IMR-90 (cell line): ENCODE results near the gene LRRC10B. TPM values are rescaled to one million over a fixed set of nuclear protein-coding genes. Genes with fewer than 3 reads are reported as not detected.

Experiments
- ATAC-seq: fragments of 200-7000 bp; cut with Tn5 transposase; 2 replicates; pipeline ENCODE4 v1.9.1; 2020; ENCODE audit warnings: low read depth, mild to moderate bottlenecking, moderate library complexity
- BruUV-seq: library from RNA; stranded (reverse); fragments of 400-500 nt; replicated peaks from 2 replicates; lab custom pipeline; 2021; lab: Mats Ljungman, UMichigan
- CTCF ChIA-PET: fragments of 300-600 bp; formaldehyde crosslinking; extraction: SDS; loops from one replicate; lab custom pipeline; 2021; ENCODE audit warnings: antibody characterized with exemption; lab: Yijun Ruan, JAX
- POLR2A ChIA-PET: fragments of 300-600 bp; sonication (Branson Sonifier 250); formaldehyde crosslinking; loops from one replicate; lab custom pipeline; 2022; ENCODE audit warnings: antibody characterized with exemption; ENCODE audit not compliant: unreplicated experiment; lab: Charles Lee
- DNase-seq: peaks from one replicate; pipeline ENCODE4 v3.0.0; 2013
- H2AFZ ChIP-seq: replicated peaks from 2 replicates; pipeline ENCODE3; 2013; ENCODE audit warnings: low read length, mild to moderate bottlenecking; ENCODE audit not compliant: poor library complexity
- H2AK5ac ChIP-seq: 2 replicates; pipeline ENCODE4 v1.6.1; 2013; ENCODE audit warnings: low read depth, low read length, inconsistent platforms
- H2AK9ac ChIP-seq: replicated peaks from 2 replicates; pipeline ENCODE3; 2013; ENCODE audit warnings: mild to moderate bottlenecking, low read depth, low read length, moderate library complexity; ENCODE audit not compliant: poor library complexity
- H2BK120ac ChIP-seq: 2 replicates; pipeline ENCODE4 v1.6.1; 2013; ENCODE audit warnings: low read depth, low read length, inconsistent platforms
- H2BK15ac ChIP-seq: 3 replicates; pipeline ENCODE4 v1.6.1; 2013; ENCODE audit warnings: low read depth, low read length, inconsistent platforms
- H2BK20ac ChIP-seq: 2 replicates; pipeline ENCODE4 v1.6.1; 2013; ENCODE audit warnings: low read depth, mild to moderate bottlenecking, inconsistent platforms, low read length, moderate library complexity
- H2BK5ac ChIP-seq: 2 replicates; pipeline ENCODE4 v1.6.1; 2013; ENCODE audit warnings: mild to moderate bottlenecking, low read depth, low read length, inconsistent platforms; ENCODE audit not compliant: poor library complexity, severe bottlenecking
- H3K14ac ChIP-seq: replicated peaks from 2 replicates; pipeline ENCODE4 v1.6.1; 2013; ENCODE audit warnings: low read depth, low read length, inconsistent platforms
- H3K18ac ChIP-seq: 2 replicates; pipeline ENCODE4 v1.6.1; 2013; ENCODE audit warnings: low read depth, low read length, control low read depth
- H3K23ac ChIP-seq: 2 replicates; pipeline ENCODE4 v1.6.1; 2013; ENCODE audit warnings: low read depth, low read length, inconsistent platforms
- H3K27ac ChIP-seq: 2 replicates; pipeline ENCODE4 v1.5.1; 2013; ENCODE audit warnings: mild to moderate bottlenecking, control low read depth, low read length; ENCODE audit not compliant: insufficient read depth
- H3K27me3 ChIP-seq: 2 replicates; pipeline ENCODE4 v1.6.1; 2013; ENCODE audit warnings: low read length; ENCODE audit not compliant: control insufficient read depth, insufficient read depth
- H3K36me3 ChIP-seq: 2 replicates; pipeline ENCODE4 v1.6.1; 2013; ENCODE audit warnings: low read length, mixed read lengths; ENCODE audit not compliant: control insufficient read depth, insufficient read depth
- H3K4ac ChIP-seq: 2 replicates; pipeline ENCODE4 v1.6.1; 2013; ENCODE audit warnings: low read depth, low read length, inconsistent platforms
- H3K4me1 ChIP-seq: 2 replicates; pipeline ENCODE4 v1.6.1; 2013; ENCODE audit warnings: low read length, mixed read lengths; ENCODE audit not compliant: control insufficient read depth, insufficient read depth
- H3K4me2 ChIP-seq: 2 replicates; pipeline ENCODE4 v1.6.1; 2013; ENCODE audit warnings: low read depth, mild to moderate bottlenecking, control low read depth, low read length, moderate library complexity
- H3K4me3 ChIP-seq: 2 replicates; pipeline ENCODE4 v1.5.1; 2013; ENCODE audit warnings: low read depth, mild to moderate bottlenecking, control low read depth, low read length, moderate library complexity; ENCODE audit not compliant: insufficient read depth
- H3K56ac ChIP-seq: 2 replicates; pipeline ENCODE4 v1.6.1; 2013; ENCODE audit warnings: low read length, inconsistent platforms; ENCODE audit not compliant: insufficient read depth; ENCODE audit errors: extremely low read depth
- H3K79me1 ChIP-seq, 2 experiments: 2 replicates each; pipeline ENCODE4 v1.6.1; 2013; ENCODE audit warnings: low read length in 2 of 2, inconsistent platforms in 1 of 2, low read depth in 1 of 2
- H3K9ac ChIP-seq: 2 replicates; pipeline ENCODE4 v1.6.1; 2013; ENCODE audit warnings: low read depth, low read length, control low read depth
- H3K9me1 ChIP-seq: 2 replicates; pipeline ENCODE4 v1.6.1; 2013; ENCODE audit warnings: low read length, inconsistent platforms; ENCODE audit not compliant: insufficient read depth
- H3K9me3 ChIP-seq: 2 replicates; pipeline ENCODE4 v1.6.1; 2013; ENCODE audit warnings: low read length; ENCODE audit not compliant: control insufficient read depth, insufficient read depth
- H4K20me1 ChIP-seq: 2 replicates; pipeline ENCODE4 v1.6.1; 2013; ENCODE audit warnings: low read length, inconsistent platforms; ENCODE audit not compliant: insufficient read depth
- H4K5ac ChIP-seq: 2 replicates; pipeline ENCODE4 v1.6.1; 2013; ENCODE audit warnings: mild to moderate bottlenecking, low read depth, low read length, control low read depth
- H4K8ac ChIP-seq, 2 experiments: 2 replicates each; pipeline ENCODE4 v1.6.1; 2013; ENCODE audit warnings: low read depth in 2 of 2, low read length in 2 of 2, control low read depth in 1 of 2, inconsistent platforms in 1 of 2
- H4K91ac ChIP-seq: 2 replicates; pipeline ENCODE4 v1.6.1; 2013; ENCODE audit warnings: low read depth, low read length, inconsistent platforms; ENCODE audit not compliant: insufficient read depth
- BHLHE40 ChIP-seq: fragments of 150-350 bp; IDR thresholded peaks from 2 replicates; pipeline ENCODE4 v1.6.1; 2016; ENCODE audit warnings: mild to moderate bottlenecking, low read depth, low read length
- CHD1 ChIP-seq: IDR thresholded peaks from 2 replicates; pipeline ENCODE4 v1.6.1; 2012; ENCODE audit warnings: low read depth, low read length, improper control_type of control experiment
- MAFK ChIP-seq: IDR thresholded peaks from 2 replicates; pipeline ENCODE4 v1.6.1; 2012; ENCODE audit warnings: low read depth, low read length, improper control_type of control experiment
- MAZ ChIP-seq: IDR thresholded peaks from 2 replicates; pipeline ENCODE4 v1.6.1; 2012; ENCODE audit warnings: low read depth, mild to moderate bottlenecking, low read length, improper control_type of control experiment, moderate library complexity, borderline replicate concordance
- MXI1 ChIP-seq: IDR thresholded peaks from 2 replicates; pipeline ENCODE4 v1.6.1; 2012; ENCODE audit warnings: low read depth, mild to moderate bottlenecking, low read length, moderate library complexity, borderline replicate concordance
- NFE2L2 ChIP-seq: fragments of 150-350 bp; IDR thresholded peaks from 2 replicates; pipeline ENCODE4 v1.6.1; 2016; ENCODE audit warnings: low read depth, mild to moderate bottlenecking, low read length
- POLR2A ChIP-seq: IDR thresholded peaks from 2 replicates; pipeline ENCODE4 v1.6.1; 2012; ENCODE audit warnings: mild to moderate bottlenecking, low read depth, low read length
- RAD21 ChIP-seq: IDR thresholded peaks from 2 replicates; pipeline ENCODE4 v1.6.1; 2012; ENCODE audit warnings: low read length, improper control_type of control experiment
- RFX5 ChIP-seq: IDR thresholded peaks from 2 replicates; pipeline ENCODE4 v1.8.0; 2012; ENCODE audit warnings: low read depth, mild to moderate bottlenecking, low read length, moderate library complexity
- WGBS, 2 experiments: methylation state at CpG; one replicate each; pipeline versions ENCODE4 v1.1.5 to v1.1.7; 2013; ENCODE audit warnings: missing lambda C conversion rate in 2 of 2; ENCODE audit not compliant: insufficient read length in 1 of 2; ENCODE audit errors: extremely low coverage in 2 of 2; 5-methylcytosine and 5-hydroxymethylcytosine counted together
- dilution Hi-C: fragments of 300-500 bp; cut with HindIII; formaldehyde crosslinking; loops from one replicate; pipeline ENCODE4 v1.14.3; 2018; ENCODE audit warnings: low sequenced_read_pairs; ENCODE audit not compliant: unreplicated experiment
- in situ Hi-C: fragments of 300-500 bp; cut with MboI; formaldehyde crosslinking; loops from 3 replicates; pipeline ENCODE4 v1.14.3; 2019; ENCODE audit warnings: low sequenced_read_pairs, inconsistent platforms, mixed read lengths
- intact Hi-C: fragments of 100-400 bp; cut with micrococcal nuclease; formaldehyde crosslinking; loops from 2 replicates; pipeline ENCODE4 v1.10.0; 2022
- polyA plus RNA-seq, 3 experiments: library from polyadenylated mRNA; depleted of rRNA; stranded (reverse); fragments of >200 nt; gene quantifications; 2 replicates each; pipeline ENCODE4 v1.2.3, GENCODE V29; 2012; ENCODE audit warnings: low replicate concordance in 1 of 3
- total RNA-seq: library from RNA; depleted of rRNA; stranded (reverse); fragments of >200 nt; gene quantifications from 2 replicates; pipeline ENCODE4 v1.2.3, GENCODE V29; 2012
- TF ChIP-seq, protein P1 (sequence below): conservative IDR thresholded peaks from 2 replicates; pipeline ENCODE4 v1.5.1; 2012; ENCODE audit warnings: mild to moderate bottlenecking, low read depth, low read length, improper control_type of control experiment
- TF ChIP-seq, protein P2 (sequence below): fragments of 150-350 bp; IDR thresholded peaks from 2 replicates; pipeline ENCODE4 v1.6.1; 2017; ENCODE audit warnings: mild to moderate bottlenecking, antibody characterized with exemption, low read length, low read depth
- TF ChIP-seq, protein P3 (sequence below): fragments of 150-350 bp; IDR thresholded peaks from 2 replicates; pipeline ENCODE4 v1.6.1; 2016; ENCODE audit warnings: low read depth, mild to moderate bottlenecking, low read length, moderate library complexity, borderline replicate concordance

LRRC10B gene
- total and polyA plus RNA-seq, 2 of the 4 experiments (the other 2 are of a cell fraction), result not detected

DNA sequence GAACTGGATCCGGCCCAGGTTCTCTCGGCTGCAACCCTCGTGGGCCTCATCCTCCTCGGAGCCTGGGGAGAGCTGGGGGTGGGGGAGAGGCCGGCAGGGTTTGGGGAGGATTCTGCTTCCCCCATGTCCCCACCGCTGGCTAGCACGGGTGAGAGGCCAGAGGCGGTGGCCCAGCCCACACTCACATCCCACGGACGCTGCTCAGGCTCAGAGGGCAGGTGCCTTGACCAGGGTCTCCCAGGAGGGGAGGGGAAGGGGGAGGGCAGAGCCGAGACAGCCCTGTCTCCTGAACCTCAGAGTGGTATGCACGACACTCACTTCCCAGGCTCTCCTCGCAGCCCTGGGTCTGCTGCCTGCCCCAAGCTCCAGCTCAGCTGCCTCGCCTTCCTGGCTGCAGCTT is 19.6 kb downstream of the LRRC10B start (continued):
- TF ChIP-seq, protein P1, sequence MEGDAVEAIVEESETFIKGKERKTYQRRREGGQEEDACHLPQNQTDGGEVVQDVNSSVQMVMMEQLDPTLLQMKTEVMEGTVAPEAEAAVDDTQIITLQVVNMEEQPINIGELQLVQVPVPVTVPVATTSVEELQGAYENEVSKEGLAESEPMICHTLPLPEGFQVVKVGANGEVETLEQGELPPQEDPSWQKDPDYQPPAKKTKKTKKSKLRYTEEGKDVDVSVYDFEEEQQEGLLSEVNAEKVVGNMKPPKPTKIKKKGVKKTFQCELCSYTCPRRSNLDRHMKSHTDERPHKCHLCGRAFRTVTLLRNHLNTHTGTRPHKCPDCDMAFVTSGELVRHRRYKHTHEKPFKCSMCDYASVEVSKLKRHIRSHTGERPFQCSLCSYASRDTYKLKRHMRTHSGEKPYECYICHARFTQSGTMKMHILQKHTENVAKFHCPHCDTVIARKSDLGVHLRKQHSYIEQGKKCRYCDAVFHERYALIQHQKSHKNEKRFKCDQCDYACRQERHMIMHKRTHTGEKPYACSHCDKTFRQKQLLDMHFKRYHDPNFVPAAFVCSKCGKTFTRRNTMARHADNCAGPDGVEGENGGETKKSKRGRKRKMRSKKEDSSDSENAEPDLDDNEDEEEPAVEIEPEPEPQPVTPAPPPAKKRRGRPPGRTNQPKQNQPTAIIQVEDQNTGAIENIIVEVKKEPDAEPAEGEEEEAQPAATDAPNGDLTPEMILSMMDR, result no peak

DNA sequence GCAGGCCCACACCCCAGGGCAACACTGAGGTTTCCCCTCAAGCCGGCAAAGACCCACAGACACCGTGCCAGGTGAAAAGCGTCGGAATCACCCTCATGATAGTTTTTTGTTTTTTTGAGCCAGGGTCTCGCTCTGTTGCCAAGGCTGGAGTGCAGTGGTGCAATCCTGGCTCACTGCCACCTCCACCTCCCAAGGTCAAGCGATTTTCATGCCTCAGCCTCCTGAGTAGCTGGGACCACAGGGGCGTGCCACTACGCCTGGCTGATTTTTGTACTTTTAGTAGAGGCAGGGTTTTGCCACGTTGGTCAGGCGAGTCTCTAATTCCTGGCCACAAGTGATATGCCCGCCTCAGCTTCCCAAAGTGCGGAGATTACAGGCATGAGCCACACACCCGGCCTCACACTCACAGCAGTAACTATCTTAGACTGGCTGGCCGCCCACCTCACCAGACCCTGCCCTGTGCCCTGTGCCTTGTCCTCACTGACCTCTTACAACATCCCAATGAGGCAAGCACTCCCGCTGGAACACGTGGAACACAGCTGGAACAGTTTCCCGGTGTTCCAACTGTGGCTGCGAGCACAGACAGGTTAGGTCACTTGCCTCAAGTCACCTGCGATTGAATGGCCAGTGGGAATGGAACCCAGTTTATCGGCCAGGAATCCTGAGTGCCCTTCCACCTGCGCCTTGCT is 21.1 kb downstream of the LRRC10B start:
- ChIA-PET POLR2A (no interaction called here), CTCF (no interaction called here)
- H2AFZ ChIP-seq, result no peak overlapping the region
- H2BK120ac ChIP-seq, result no peak overlapping the region
- dilution Hi-C loops, result no loop called here
- intact Hi-C loops, result loop anchor here (5.0 kb wide), 2 partner anchors 48 to 98 kb away; no protein-coding TSS in a partner anchor
- H2AK5ac ChIP-seq, result no peak overlapping the region
- no peak overlapping the region for H2BK15ac ChIP-seq
- 43% methylated on average over 11 of the region's 21 CpGs; no CpG with 5 or more reads in 1 of the 2 experiments for WGBS, 2 experiments
- H3K9me1 ChIP-seq, result no peaks in the 10 kb centered on the region; the same call in 1 of the 2 replicates
- H3K23ac ChIP-seq, result no peak overlapping the region
- no peak overlapping the region for H3K4me2 ChIP-seq
- no peak overlapping the region for H4K5ac ChIP-seq
- H4K91ac ChIP-seq, result no peak overlapping the region
- ATAC-seq (no peak), DNase-seq (no peak)
- BruUV-seq, result no TSS peak
- H3K4me3 ChIP-seq, result no peak overlapping the region
- H3K4me1 ChIP-seq, result no peaks in the 10 kb centered on the region
- H3K27me3 ChIP-seq, result peaks cover 83% of the 10 kb centered on the region
- H3K56ac ChIP-seq, result no peak overlapping the region
- H2BK20ac ChIP-seq, result no peak overlapping the region
- H3K9me3 ChIP-seq, result 0 out of 2 replicates have a peak, but pooled peaks cover 2% of the 10 kb centered on the region
- H4K20me1 ChIP-seq, result no peaks in the 10 kb centered on the region
- no peak for TF ChIP-seq CHD1
- TF ChIP-seq MAFK, result no peak
- TF ChIP-seq, protein P2, sequence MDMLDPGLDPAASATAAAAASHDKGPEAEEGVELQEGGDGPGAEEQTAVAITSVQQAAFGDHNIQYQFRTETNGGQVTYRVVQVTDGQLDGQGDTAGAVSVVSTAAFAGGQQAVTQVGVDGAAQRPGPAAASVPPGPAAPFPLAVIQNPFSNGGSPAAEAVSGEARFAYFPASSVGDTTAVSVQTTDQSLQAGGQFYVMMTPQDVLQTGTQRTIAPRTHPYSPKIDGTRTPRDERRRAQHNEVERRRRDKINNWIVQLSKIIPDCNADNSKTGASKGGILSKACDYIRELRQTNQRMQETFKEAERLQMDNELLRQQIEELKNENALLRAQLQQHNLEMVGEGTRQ, result no peak
- no peak for TF ChIP-seq RAD21
- no peak for TF ChIP-seq MXI1
- TF ChIP-seq POLR2A, result no peak
- no peak for TF ChIP-seq RFX5
- TF ChIP-seq, protein P3, sequence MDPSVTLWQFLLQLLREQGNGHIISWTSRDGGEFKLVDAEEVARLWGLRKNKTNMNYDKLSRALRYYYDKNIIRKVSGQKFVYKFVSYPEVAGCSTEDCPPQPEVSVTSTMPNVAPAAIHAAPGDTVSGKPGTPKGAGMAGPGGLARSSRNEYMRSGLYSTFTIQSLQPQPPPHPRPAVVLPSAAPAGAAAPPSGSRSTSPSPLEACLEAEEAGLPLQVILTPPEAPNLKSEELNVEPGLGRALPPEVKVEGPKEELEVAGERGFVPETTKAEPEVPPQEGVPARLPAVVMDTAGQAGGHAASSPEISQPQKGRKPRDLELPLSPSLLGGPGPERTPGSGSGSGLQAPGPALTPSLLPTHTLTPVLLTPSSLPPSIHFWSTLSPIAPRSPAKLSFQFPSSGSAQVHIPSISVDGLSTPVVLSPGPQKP, result no peak
- TF ChIP-seq MAZ, result no peak
- TF ChIP-seq BHLHE40, result no peak
- no peak for TF ChIP-seq NFE2L2
- no peaks in the 10 kb centered on the region for H3K36me3 ChIP-seq
- H3K27ac ChIP-seq, result no peak overlapping the region
- in situ Hi-C loops, result no loop called here
- H3K79me1 ChIP-seq, result no peaks in the 10 kb centered on the region
- no peak overlapping the region for H4K8ac ChIP-seq
- no peak overlapping the region for H3K18ac ChIP-seq
- H3K9ac ChIP-seq, result no peak overlapping the region
- no peak overlapping the region for H2AK9ac ChIP-seq
- no peak overlapping the region for H3K4ac ChIP-seq
- no peak overlapping the region for H3K14ac ChIP-seq
- no peak overlapping the region for H2BK5ac ChIP-seq
